Measurements from ENCODE around the gene MYOF.

Gene MYOF

GRCh38 chr10:93357680-93358079 lies 124.5 kb downstream of the MYOF start:
- Histone ChIP-seq H2AK5ac (ENCODE audit: low read length, severe bottlenecking) (no peak overlapping the region), H3K9me3 (ENCODE audit: control insufficient read depth, low read length) (peaks cover 2% of the 10 kb centered on the region), H2BK15ac (ENCODE audit: low read depth, poor library complexity, severe bottlenecking) (no peak overlapping the region), H3K27ac (ENCODE audit: low read length, poor library complexity, severe bottlenecking) (no peak overlapping the region), H3K79me1 (replicated peaks; ENCODE audit: low read length, poor library complexity, severe bottlenecking) (peaks cover 17% of the 10 kb centered on the region), H3K36me3 (ENCODE audit: control insufficient read depth in 1 of 2, insufficient read depth in 2 of 2, low read depth in 1 of 2, low read length in 2 of 2) (peaks cover 55 to 98% of the 10 kb centered on the region in 2 experiments), H3K23ac (ENCODE audit: low read length in 2 of 2) (no peak overlapping the region), H3K27me3 (ENCODE audit: control insufficient read depth in 1 of 2, insufficient read depth in 1 of 2, low read length in 2 of 2) (no peaks in the 10 kb centered on the region), H2BK12ac (ENCODE audit: low read length in 2 of 2) (no peak overlapping the region), H3K4me3 (ENCODE audit: insufficient read depth in 1 of 2, low read depth in 1 of 2, low read length in 2 of 2) (no peak overlapping the region), H4K91ac (ENCODE audit: low read length) (no peak overlapping the region), H4K8ac (ENCODE audit: low read length) (no peak overlapping the region), H2BK5ac (ENCODE audit: low read depth, low read length, poor library complexity, severe bottlenecking) (no peak overlapping the region), H3K14ac (ENCODE audit: low read length in 2 of 2) (no peak overlapping the region), H3K4me1 (ENCODE audit: control insufficient read depth, insufficient read depth, low read depth, low read length) (no peaks in the 10 kb centered on the region), H3K18ac (ENCODE audit: low read depth in 1 of 2, low read length in 2 of 2) (no peak overlapping the region), H3K9ac (ENCODE audit: low read length) (no peak overlapping the region), H2BK120ac (ENCODE audit: low read depth, low read length) (no peak overlapping the region), H2AFZ (ENCODE audit: low read depth, low read length) (no peak overlapping the region), H3K4ac (ENCODE audit: low read depth in 1 of 2, low read length in 2 of 2) (no peak overlapping the region), H3K4me2 (ENCODE audit: low read length, poor library complexity, severe bottlenecking) (no peak overlapping the region)
- WGBS, result 17% methylated on average over 3 of the region's 5 CpGs
- DNase-seq, result peak; percentile 55

- H3K4me1 ChIP-seq (ENCODE audit: control insufficient read depth, insufficient read depth, low read depth, low read length), result no peaks in the 10 kb centered on the region
- H3K79me1 ChIP-seq (replicated peaks; ENCODE audit: low read length, poor library complexity, severe bottlenecking), result peaks cover 20% of the 10 kb centered on the region
- no peak overlapping the region for H3K18ac ChIP-seq (ENCODE audit: low read depth in 1 of 2, low read length in 2 of 2)
- no peak overlapping the region for H3K4ac ChIP-seq (ENCODE audit: low read depth in 1 of 2, low read length in 2 of 2)
- H3K4me3 ChIP-seq (ENCODE audit: insufficient read depth in 1 of 2, low read depth in 1 of 2, low read length in 2 of 2), result no peak overlapping the region
- H4K91ac ChIP-seq (ENCODE audit: low read length), result no peak overlapping the region
- no peak overlapping the region for H2AFZ ChIP-seq (ENCODE audit: low read depth, low read length)
- no peak overlapping the region for H2AK5ac ChIP-seq (ENCODE audit: low read length, severe bottlenecking)
- peaks cover 53 to 99% of the 10 kb centered on the region in 2 experiments for H3K36me3 ChIP-seq (ENCODE audit: control insufficient read depth in 1 of 2, insufficient read depth in 2 of 2, low read depth in 1 of 2, low read length in 2 of 2)
- no peak overlapping the region for H2BK5ac ChIP-seq (ENCODE audit: low read depth, low read length, poor library complexity, severe bottlenecking)
- DNase-seq, result no peak
- no peak overlapping the region for H3K4me2 ChIP-seq (ENCODE audit: low read length, poor library complexity, severe bottlenecking)
- H3K14ac ChIP-seq (ENCODE audit: low read length in 2 of 2), result no peak overlapping the region
- peaks cover 2% of the 10 kb centered on the region for H3K9me3 ChIP-seq (ENCODE audit: control insufficient read depth, low read length)
- H3K23ac ChIP-seq (ENCODE audit: low read length in 2 of 2), result no peak overlapping the region
- H4K8ac ChIP-seq (ENCODE audit: low read length), result no peak overlapping the region
- WGBS, result 99% methylated on average over 5 of the region's 6 CpGs
- no peak overlapping the region for H2BK15ac ChIP-seq (ENCODE audit: low read depth, poor library complexity, severe bottlenecking)
- no peaks in the 10 kb centered on the region for H3K27me3 ChIP-seq (ENCODE audit: control insufficient read depth in 1 of 2, insufficient read depth in 1 of 2, low read length in 2 of 2)
- H2BK12ac ChIP-seq (ENCODE audit: low read length in 2 of 2), result no peak overlapping the region
- no peak overlapping the region for H3K9ac ChIP-seq (ENCODE audit: low read length)
- H3K27ac ChIP-seq (ENCODE audit: low read length, poor library complexity, severe bottlenecking), result no peak overlapping the region
- no peak overlapping the region for H2BK120ac ChIP-seq (ENCODE audit: low read depth, low read length)
Measured at GRCh38 chr10:93356516-93356915, 125.6 kb downstream of the MYOF start.

- Histone ChIP-seq H3K18ac (ENCODE audit: low read depth in 1 of 2, low read length in 2 of 2) (no peak overlapping the region), H2AK5ac (ENCODE audit: low read length, severe bottlenecking) (no peak overlapping the region), H3K27ac (ENCODE audit: low read length, poor library complexity, severe bottlenecking) (no peak overlapping the region), H2AFZ (ENCODE audit: low read depth, low read length) (no peak overlapping the region), H4K8ac (ENCODE audit: low read length) (no peak overlapping the region), H3K79me1 (replicated peaks; ENCODE audit: low read length, poor library complexity, severe bottlenecking) (peaks cover 27% of the 10 kb centered on the region), H2BK120ac (ENCODE audit: low read depth, low read length) (no peak overlapping the region), H3K4me1 (ENCODE audit: control insufficient read depth, insufficient read depth, low read depth, low read length) (no peaks in the 10 kb centered on the region), H3K4me3 (ENCODE audit: insufficient read depth in 1 of 2, low read depth in 1 of 2, low read length in 2 of 2) (no peak overlapping the region), H3K27me3 (ENCODE audit: control insufficient read depth in 1 of 2, insufficient read depth in 1 of 2, low read length in 2 of 2) (no peaks in the 10 kb centered on the region), H2BK12ac (ENCODE audit: low read length in 2 of 2) (no peak overlapping the region), H3K4ac (ENCODE audit: low read depth in 1 of 2, low read length in 2 of 2) (no peak overlapping the region), H4K91ac (ENCODE audit: low read length) (no peak overlapping the region), H3K4me2 (ENCODE audit: low read length, poor library complexity, severe bottlenecking) (no peak overlapping the region), H3K36me3 (ENCODE audit: control insufficient read depth in 1 of 2, insufficient read depth in 2 of 2, low read depth in 1 of 2, low read length in 2 of 2) (peaks cover 54 to 99% of the 10 kb centered on the region in 2 experiments), H3K9ac (ENCODE audit: low read length) (no peak overlapping the region), H3K9me3 (ENCODE audit: control insufficient read depth, low read length) (no peaks in the 10 kb centered on the region), H2BK15ac (ENCODE audit: low read depth, poor library complexity, severe bottlenecking) (no peak overlapping the region), H3K23ac (ENCODE audit: low read length in 2 of 2) (no peak overlapping the region), H2BK5ac (ENCODE audit: low read depth, low read length, poor library complexity, severe bottlenecking) (no peak overlapping the region), H3K14ac (ENCODE audit: low read length in 2 of 2) (no peak overlapping the region)
- peak; percentile 48 for DNase-seq
- 59% methylated on average over 5 of the region's 6 CpGs for WGBS
Measured at GRCh38 chr10:93352638-93353383, 129.3 kb downstream of the MYOF start.

- 40% methylated on average over 3 of the region's 4 CpGs for WGBS
Measured at GRCh38 chr10:93346694-93347093, 135.4 kb downstream of the MYOF start.

More at GRCh38 chr10:93346694-93347093, 135.4 kb downstream of the MYOF start:
- Histone ChIP-seq H3K4ac (ENCODE audit: low read depth in 1 of 2, low read length in 2 of 2) (no peak overlapping the region), H3K9ac (ENCODE audit: low read length) (peak overlapping the region; percentile 70), H4K8ac (ENCODE audit: low read length) (no peak overlapping the region), H3K23ac (ENCODE audit: low read length in 2 of 2) (no peak overlapping the region), H2BK120ac (ENCODE audit: low read depth, low read length) (no peak overlapping the region), H3K4me3 (ENCODE audit: insufficient read depth in 1 of 2, low read depth in 1 of 2, low read length in 2 of 2) (no peak overlapping the region), H3K27ac (ENCODE audit: low read length, poor library complexity, severe bottlenecking) (no peak overlapping the region), H2BK12ac (ENCODE audit: low read length in 2 of 2) (no peak overlapping the region), H2AFZ (ENCODE audit: low read depth, low read length) (no peak overlapping the region), H3K18ac (ENCODE audit: low read depth in 1 of 2, low read length in 2 of 2) (no peak overlapping the region), H2BK15ac (ENCODE audit: low read depth, poor library complexity, severe bottlenecking) (no peak overlapping the region), H3K4me1 (ENCODE audit: control insufficient read depth, insufficient read depth, low read depth, low read length) (no peaks in the 10 kb centered on the region), H4K91ac (ENCODE audit: low read length) (no peak overlapping the region), H3K27me3 (ENCODE audit: control insufficient read depth in 1 of 2, insufficient read depth in 1 of 2, low read length in 2 of 2) (no peaks in the 10 kb centered on the region), H3K9me3 (ENCODE audit: control insufficient read depth, low read length) (no peaks in the 10 kb centered on the region), H2AK5ac (ENCODE audit: low read length, severe bottlenecking) (no peak overlapping the region), H3K79me1 (replicated peaks; ENCODE audit: low read length, poor library complexity, severe bottlenecking) (peaks cover 35% of the 10 kb centered on the region), H3K36me3 (ENCODE audit: control insufficient read depth in 1 of 2, insufficient read depth in 2 of 2, low read depth in 1 of 2, low read length in 2 of 2) (peaks cover 54 to 98% of the 10 kb centered on the region in 2 experiments), H3K4me2 (ENCODE audit: low read length, poor library complexity, severe bottlenecking) (no peak overlapping the region), H3K14ac (ENCODE audit: low read length in 2 of 2) (no peak overlapping the region), H2BK5ac (ENCODE audit: low read depth, low read length, poor library complexity, severe bottlenecking) (no peak overlapping the region)
- no peak for DNase-seq
